Esophagus (tissue), 2 donors: ENCODE data around the gene ZNF239. TPM values are rescaled to one million over a fixed set of nuclear protein-coding genes. Genes with fewer than 3 reads are reported as not detected.

Source experiments
- H3K27ac ChIP-seq, 2 donors: one replicate each; pipeline ENCODE4 v1.5.1; 2013; ENCODE audit warnings: low read depth in 2 of 2, mild to moderate bottlenecking in 2 of 2, inconsistent platforms in 1 of 2, low read length in 1 of 2, moderate library complexity in 1 of 2
- H3K27me3 ChIP-seq, 2 donors: one replicate each; pipeline ENCODE4 v1.6.1; 2013; ENCODE audit warnings: low read length in 2 of 2, control low read depth in 1 of 2, mild to moderate bottlenecking in 1 of 2; ENCODE audit not compliant: insufficient read depth in 2 of 2, control insufficient read depth in 1 of 2
- H3K36me3 ChIP-seq, 2 donors: one replicate each; pipeline ENCODE4 v1.6.1; 2013; ENCODE audit warnings: low read length in 1 of 2; ENCODE audit not compliant: control insufficient read depth in 2 of 2, insufficient read depth in 2 of 2
- H3K4me1 ChIP-seq, 2 donors: one replicate each; pipeline ENCODE4 v1.6.1; 2013; ENCODE audit warnings: low read length in 1 of 2; ENCODE audit not compliant: control insufficient read depth in 2 of 2, insufficient read depth in 2 of 2
- H3K4me3 ChIP-seq, 2 donors: one replicate each; pipeline ENCODE4 v1.5.1; 2013; ENCODE audit warnings: low read length in 2 of 2, mild to moderate bottlenecking in 2 of 2, low read depth in 1 of 2, moderate library complexity in 1 of 2
- H3K9me3 ChIP-seq, 2 donors: one replicate each; pipeline ENCODE4 v1.6.1; 2013; ENCODE audit warnings: mild to moderate bottlenecking in 2 of 2, low read depth in 1 of 2, low read length in 1 of 2, moderate library complexity in 1 of 2; ENCODE audit not compliant: control insufficient read depth in 2 of 2, insufficient read depth in 1 of 2
- WGBS, 2 donors: extraction: QIAGEN DNeasy Blood & Tissue Kit; methylation state at CpG; one replicate each; pipeline ENCODE4 v1.1.7; 2013; 5-methylcytosine and 5-hydroxymethylcytosine counted together
- polyA plus RNA-seq, 2 donors: library from polyadenylated mRNA; stranded (reverse); fragments of 200-250 nt; gene quantifications; one replicate each; pipeline ENCODE4 v1.2.3, GENCODE V29; 2013
- donor health status: healthy with polysubstance abuse.
- donor health status: Bipolar disorder and iron deficiency.

ZNF239 gene
- polyA plus RNA-seq, 2 donors, result 0.61 to 0.72 TPM

GRCh38 chr10:43524434-43525247 lies 49.8 kb downstream of the ZNF239 start:
- 66 to 79% methylated on average over 1 of the region's 1 CpG for WGBS, 2 donors
- no peak overlapping the region for H3K27ac ChIP-seq
- H3K36me3 ChIP-seq, result no peaks in the 10 kb centered on the region
- H3K27me3 ChIP-seq, result no peaks in the 10 kb centered on the region
- no peak overlapping the region for H3K4me3 ChIP-seq
- no peaks in the 10 kb centered on the region for H3K4me1 ChIP-seq
- peaks cover 0 to 8% of the 10 kb centered on the region in 2 donors for H3K9me3 ChIP-seq

Other genes with a start within 250 kb of the ZNF239 start
- not detected for gene FXYD4, start 203.0 kb downstream of the ZNF239 start, polyA plus RNA-seq
- gene HNRNPF, start 165.4 kb downstream of the ZNF239 start, polyA plus RNA-seq, result 100 to 1,000 TPM in 1 of 2 donors, 10 to 100 TPM in 1; 59.1 to 128 TPM
- 1 to 10 TPM; 2.7 to 3.7 TPM for gene ZNF487, start 137.5 kb downstream of the ZNF239 start, polyA plus RNA-seq
- gene ZNF485, start 31.8 kb upstream of the ZNF239 start, polyA plus RNA-seq, result 1 to 10 TPM; 1.8 to 2.8 TPM
- 10 to 100 TPM; 19.9 to 23.0 TPM for gene ZNF32, start 74.3 kb upstream of the ZNF239 start, polyA plus RNA-seq